Right lobe of liver (tissue), 4 donors: Measurements from ENCODE around the gene FBRSL1.

Experiments used
- POLR2A ChIP-seq: fragments of 450-650 bp; IDR thresholded peaks from one replicate; pipeline ENCODE4 v1.6.1; 2017; ENCODE audit warnings: antibody characterized with exemption, mild to moderate bottlenecking
- TF ChIP-seq, protein P1 (sequence below), 4 donors: fragments of 200-600 bp in 3 of 4; fragments of 450-650 bp in 1 of 4; IDR thresholded peaks; one replicate each; pipeline versions ENCODE4 v1.5.1 to v1.8.0; 2016 to 2022; ENCODE audit warnings: antibody characterized with exemption in 4 of 4, mild to moderate bottlenecking in 2 of 4
- donor health status: DM: no; HTN: no; CAD: no.
- donor health status: DM: no; HTN: no; CAD: no.
- donor health status: DM: no; HTN: yes; CAD: no.

DNA sequence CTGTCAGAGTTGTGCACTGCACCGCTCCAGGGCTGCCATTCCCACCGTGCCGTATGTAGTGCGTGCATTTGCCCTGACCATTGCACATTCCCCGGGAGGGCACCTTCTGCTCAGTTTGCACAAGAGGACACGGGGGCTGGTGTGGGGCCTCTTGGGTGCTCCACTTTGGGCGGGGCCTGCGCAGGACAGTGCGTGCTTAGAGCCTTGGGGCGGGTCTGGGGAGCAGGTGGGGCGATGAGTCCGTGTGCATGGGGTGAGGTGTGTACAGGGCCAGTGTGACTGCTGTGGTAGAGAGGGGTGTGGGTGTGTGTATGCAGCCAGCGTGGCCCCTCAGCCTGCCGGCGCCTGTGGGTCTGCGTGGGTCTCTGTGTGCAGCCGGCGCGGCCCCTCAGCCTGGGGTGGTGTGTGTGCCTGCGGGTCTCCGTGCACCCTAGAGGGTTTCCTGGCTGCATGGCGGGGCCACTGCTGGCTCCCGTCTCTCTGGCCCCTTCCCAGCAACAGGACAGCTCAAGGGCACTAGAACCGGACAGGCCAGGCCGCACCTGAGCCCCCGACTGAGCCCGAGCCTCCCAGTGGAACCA, 31.9 kb downstream of the FBRSL1 start:
- TF ChIP-seq, protein P1, sequence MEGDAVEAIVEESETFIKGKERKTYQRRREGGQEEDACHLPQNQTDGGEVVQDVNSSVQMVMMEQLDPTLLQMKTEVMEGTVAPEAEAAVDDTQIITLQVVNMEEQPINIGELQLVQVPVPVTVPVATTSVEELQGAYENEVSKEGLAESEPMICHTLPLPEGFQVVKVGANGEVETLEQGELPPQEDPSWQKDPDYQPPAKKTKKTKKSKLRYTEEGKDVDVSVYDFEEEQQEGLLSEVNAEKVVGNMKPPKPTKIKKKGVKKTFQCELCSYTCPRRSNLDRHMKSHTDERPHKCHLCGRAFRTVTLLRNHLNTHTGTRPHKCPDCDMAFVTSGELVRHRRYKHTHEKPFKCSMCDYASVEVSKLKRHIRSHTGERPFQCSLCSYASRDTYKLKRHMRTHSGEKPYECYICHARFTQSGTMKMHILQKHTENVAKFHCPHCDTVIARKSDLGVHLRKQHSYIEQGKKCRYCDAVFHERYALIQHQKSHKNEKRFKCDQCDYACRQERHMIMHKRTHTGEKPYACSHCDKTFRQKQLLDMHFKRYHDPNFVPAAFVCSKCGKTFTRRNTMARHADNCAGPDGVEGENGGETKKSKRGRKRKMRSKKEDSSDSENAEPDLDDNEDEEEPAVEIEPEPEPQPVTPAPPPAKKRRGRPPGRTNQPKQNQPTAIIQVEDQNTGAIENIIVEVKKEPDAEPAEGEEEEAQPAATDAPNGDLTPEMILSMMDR (IDR thresholded peaks at IDR 0.05), result no peak
- no peak for TF ChIP-seq POLR2A
